ENCODE data around the gene TMEM200A.

DNA sequence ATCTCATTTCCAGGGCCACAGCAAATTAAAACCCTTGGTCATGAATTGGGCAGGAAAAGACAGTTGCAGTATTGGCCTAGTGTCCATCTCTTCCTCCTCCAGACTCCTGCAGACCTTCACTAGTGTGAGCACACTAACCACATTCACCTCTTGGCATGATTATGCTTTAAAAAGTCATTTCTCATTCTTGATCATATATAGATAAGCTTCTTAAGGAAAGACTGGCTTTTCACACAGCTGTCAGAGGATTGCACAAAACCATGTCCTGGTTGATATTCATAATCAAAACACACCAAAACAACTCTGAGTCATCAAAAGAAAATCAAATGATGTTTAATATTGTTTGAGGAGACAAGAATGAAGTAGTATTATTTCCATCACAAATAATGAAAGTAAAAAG is 52.1 kb downstream of the TMEM200A start:
- no peak for TF ChIP-seq POLR2A (IDR thresholded peaks at IDR 0.05)
- TF ChIP-seq, protein P1, sequence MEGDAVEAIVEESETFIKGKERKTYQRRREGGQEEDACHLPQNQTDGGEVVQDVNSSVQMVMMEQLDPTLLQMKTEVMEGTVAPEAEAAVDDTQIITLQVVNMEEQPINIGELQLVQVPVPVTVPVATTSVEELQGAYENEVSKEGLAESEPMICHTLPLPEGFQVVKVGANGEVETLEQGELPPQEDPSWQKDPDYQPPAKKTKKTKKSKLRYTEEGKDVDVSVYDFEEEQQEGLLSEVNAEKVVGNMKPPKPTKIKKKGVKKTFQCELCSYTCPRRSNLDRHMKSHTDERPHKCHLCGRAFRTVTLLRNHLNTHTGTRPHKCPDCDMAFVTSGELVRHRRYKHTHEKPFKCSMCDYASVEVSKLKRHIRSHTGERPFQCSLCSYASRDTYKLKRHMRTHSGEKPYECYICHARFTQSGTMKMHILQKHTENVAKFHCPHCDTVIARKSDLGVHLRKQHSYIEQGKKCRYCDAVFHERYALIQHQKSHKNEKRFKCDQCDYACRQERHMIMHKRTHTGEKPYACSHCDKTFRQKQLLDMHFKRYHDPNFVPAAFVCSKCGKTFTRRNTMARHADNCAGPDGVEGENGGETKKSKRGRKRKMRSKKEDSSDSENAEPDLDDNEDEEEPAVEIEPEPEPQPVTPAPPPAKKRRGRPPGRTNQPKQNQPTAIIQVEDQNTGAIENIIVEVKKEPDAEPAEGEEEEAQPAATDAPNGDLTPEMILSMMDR (IDR thresholded peaks at IDR 0.05), result no peak
